ENCODE results near the gene MSI2. TPM values are rescaled to one million over a fixed set of nuclear protein-coding genes. Genes with fewer than 3 reads are reported as not detected.

MSI2 gene
- total RNA-seq, 3 donors from 2014 or later = 13.4 to 89.1 (median 71.1) TPM

GRCh38 chr17:57602896-57603295 is 346.6 kb downstream of the MSI2 start:
- H3K9me3 ChIP-seq = no peaks in the 10 kb centered on the region
- no peaks in the 10 kb centered on the region for H3K27me3 ChIP-seq
- no peak for TF ChIP-seq POLR2AphosphoS5 (IDR thresholded peaks at IDR 0.05)
- no peak for TF ChIP-seq POLR2A (IDR thresholded peaks at IDR 0.05)
- no peak for TF ChIP-seq CTCF (IDR thresholded peaks at IDR 0.05)
- no peak overlapping the region for H3K4me3 ChIP-seq
- H3K36me3 ChIP-seq = no peaks in the 10 kb centered on the region
- H3K27ac ChIP-seq = no peak overlapping the region
- peaks cover 3 to 7% of the 10 kb centered on the region in 2 donors for H3K4me1 ChIP-seq
- intact Hi-C loops (cut with DNase I; ENCODE audit: low total_unique reads) = loop anchor here (10.0 kb wide), 1 partner anchor 918 kb away; no protein-coding TSS in a partner anchor
- DNase-seq (ENCODE audit: low spot score in 2 of 2) = no peak

- Histone ChIP-seq H3K9me3 (no peaks in the 10 kb centered on the region), H3K4me1 (peaks cover 3 to 7% of the 10 kb centered on the region in 2 donors), H3K4me3 (no peak overlapping the region), H3K27ac (no peak overlapping the region), H3K36me3 (no peaks in the 10 kb centered on the region), H3K27me3 (no peaks in the 10 kb centered on the region)
- DNase-seq (ENCODE audit: low spot score in 2 of 2) = peak in 1 of 2 donors; percentile 3
- TF ChIP-seq POLR2A (IDR thresholded peaks at IDR 0.05) = no peak
- TF ChIP-seq CTCF (IDR thresholded peaks at IDR 0.05) = no peak
- no peak for TF ChIP-seq POLR2AphosphoS5 (IDR thresholded peaks at IDR 0.05)
- intact Hi-C loops (cut with DNase I; ENCODE audit: low total_unique reads) = loop anchor here (10.0 kb wide), 1 partner anchor 919 kb away; no protein-coding TSS in a partner anchor
Measured at GRCh38 chr17:57603546-57603945, 347.2 kb downstream of the MSI2 start.

- intact Hi-C loops (cut with DNase I; ENCODE audit: low total_unique reads) = loop anchor here (10.0 kb wide), 1 partner anchor 919 kb away; no protein-coding TSS in a partner anchor
- H3K9me3 ChIP-seq = no peaks in the 10 kb centered on the region
- H3K27me3 ChIP-seq = no peaks in the 10 kb centered on the region
- no peak for TF ChIP-seq POLR2A (IDR thresholded peaks at IDR 0.05)
- TF ChIP-seq POLR2AphosphoS5 (IDR thresholded peaks at IDR 0.05) = no peak
- TF ChIP-seq CTCF (IDR thresholded peaks at IDR 0.05) = no peak
- no peak overlapping the region for H3K27ac ChIP-seq
- peaks cover 3 to 7% of the 10 kb centered on the region in 2 donors for H3K4me1 ChIP-seq
- DNase-seq (ENCODE audit: low spot score in 2 of 2) = peak; percentile 32 to 35
- H3K4me3 ChIP-seq = no peak overlapping the region
- no peaks in the 10 kb centered on the region for H3K36me3 ChIP-seq
Measured at GRCh38 chr17:57603978-57604377, 347.7 kb downstream of the MSI2 start.

GRCh38 chr17:57604771-57605674 is 348.7 kb downstream of the MSI2 start:
- Histone ChIP-seq H3K4me1 (peaks cover 3 to 7% of the 10 kb centered on the region in 2 donors), H3K4me3 (peak overlapping the region in 1 of 3 donors; percentile 37), H3K27ac (peak overlapping the region; percentile 36 to 46), H3K9me3 (no peaks in the 10 kb centered on the region), H3K27me3 (no peaks in the 10 kb centered on the region), H3K36me3 (no peaks in the 10 kb centered on the region)
- intact Hi-C loops (cut with DNase I; ENCODE audit: low total_unique reads) = loop anchor here (10.0 kb wide), 1 partner anchor 920 kb away; no protein-coding TSS in a partner anchor
- peak in 1 of 2 donors; percentile 24 for DNase-seq (ENCODE audit: low spot score in 2 of 2)
- no peak for TF ChIP-seq POLR2A (IDR thresholded peaks at IDR 0.05)
- no peak for TF ChIP-seq POLR2AphosphoS5 (IDR thresholded peaks at IDR 0.05)
- no peak for TF ChIP-seq CTCF (IDR thresholded peaks at IDR 0.05)

- TF ChIP-seq CTCF (IDR thresholded peaks at IDR 0.05) (no peak), POLR2A (IDR thresholded peaks at IDR 0.05) (no peak), POLR2AphosphoS5 (IDR thresholded peaks at IDR 0.05) (no peak)
- peak overlapping the region in 1 of 3 donors; percentile 37 for H3K4me3 ChIP-seq
- H3K27me3 ChIP-seq = no peaks in the 10 kb centered on the region
- no peak for DNase-seq (ENCODE audit: low spot score in 2 of 2)
- no peaks in the 10 kb centered on the region for H3K36me3 ChIP-seq
- intact Hi-C loops (cut with DNase I; ENCODE audit: low total_unique reads) = loop anchor here (10.0 kb wide), 1 partner anchor 921 kb away; no protein-coding TSS in a partner anchor
- H3K27ac ChIP-seq = peak overlapping the region; percentile 36 to 40
- H3K4me1 ChIP-seq = peaks cover 3 to 7% of the 10 kb centered on the region in 2 donors
- no peaks in the 10 kb centered on the region for H3K9me3 ChIP-seq
Measured at GRCh38 chr17:57605675-57606105, 349.4 kb downstream of the MSI2 start.
